Neutrophil (primary cell): ENCODE results near the gene LAPTM5.

Experiments
- H3K27ac ChIP-seq: fragments of 200-600 bp; sonication (generic); 2 replicates; pipeline ENCODE4 v1.5.1; 2016; ENCODE audit warnings: mild to moderate bottlenecking, moderate library complexity
- H3K27me3 ChIP-seq: fragments of 200-600 bp; sonication (generic); 2 replicates; pipeline ENCODE4 v1.6.0; 2016; ENCODE audit warnings: mild to moderate bottlenecking
- H3K36me3 ChIP-seq: fragments of 200-600 bp; sonication (generic); 2 replicates; pipeline ENCODE4 v1.5.1; 2017
- H3K4me1 ChIP-seq, 2 experiments: fragments of 200-600 bp in 1 of 2; sonication (generic) in 1 of 2; 1 replicate in 1 of 2; 2 replicates in 1 of 2; pipeline versions ENCODE4 v1.5.1 to v1.6.1; 2013 to 2016; ENCODE audit warnings: low read depth in 1 of 2, low read length in 1 of 2, mild to moderate bottlenecking in 1 of 2, moderate library complexity in 1 of 2; ENCODE audit not compliant: control insufficient read depth in 1 of 2, insufficient read depth in 1 of 2
- H3K4me3 ChIP-seq, 2 experiments: fragments of 200-600 bp in 1 of 2; sonication (generic) in 1 of 2; 1 replicate in 1 of 2; 2 replicates in 1 of 2; pipeline ENCODE4 v1.5.1; 2013 to 2016; ENCODE audit warnings: low read depth in 1 of 2, low read length in 1 of 2, mild to moderate bottlenecking in 1 of 2, moderate library complexity in 1 of 2
- H3K9me3 ChIP-seq: fragments of 200-600 bp; sonication (generic); 2 replicates; pipeline ENCODE4 v1.5.1; 2016
- CTCF ChIP-seq: fragments of 200-600 bp; sonication (generic); IDR thresholded peaks from 2 replicates; pipeline ENCODE4 v1.5.1; 2016; ENCODE audit warnings: antibody characterized with exemption

The LAPTM5 gene

DNA sequence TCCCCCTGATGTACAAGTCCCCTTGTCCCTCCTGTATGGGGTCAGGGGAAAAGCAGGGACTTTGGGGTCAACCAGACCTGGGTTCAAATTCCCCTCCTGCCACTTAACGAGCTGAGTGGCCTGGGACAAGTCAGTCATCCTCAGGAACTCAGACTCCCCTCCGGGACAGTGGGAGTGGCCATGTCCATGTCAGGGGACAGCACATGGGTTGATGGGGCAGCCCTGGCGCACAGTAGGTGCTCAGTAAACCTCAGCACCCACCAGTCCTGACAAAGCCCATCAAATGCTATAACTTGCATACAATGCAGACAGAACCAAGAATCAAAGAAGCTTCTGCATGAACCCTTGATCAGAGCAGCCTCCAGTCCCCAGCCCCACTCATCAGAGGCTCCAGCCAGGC lies 64.2 kb downstream of the LAPTM5 start:
- no peak for TF ChIP-seq CTCF
- H3K4me1 ChIP-seq, result no peaks in the 10 kb centered on the region
- peaks cover 39% of the 10 kb centered on the region for H3K27me3 ChIP-seq
- no peak overlapping the region for H3K4me3 ChIP-seq
- no peaks in the 10 kb centered on the region for H3K36me3 ChIP-seq
- no peaks in the 10 kb centered on the region for H3K9me3 ChIP-seq
- H3K27ac ChIP-seq, result no peak overlapping the region

- H3K27me3 ChIP-seq, result peaks cover 43% of the 10 kb centered on the region
- no peak for TF ChIP-seq CTCF
- no peak overlapping the region for H3K27ac ChIP-seq
- no peaks in the 10 kb centered on the region for H3K9me3 ChIP-seq
- no peaks in the 10 kb centered on the region for H3K36me3 ChIP-seq
- H3K4me3 ChIP-seq, result no peak overlapping the region
- H3K4me1 ChIP-seq, result no peaks in the 10 kb centered on the region
Observed at GRCh38 chr1:30692948-30693301, 64.6 kb downstream of the LAPTM5 start.

- Histone ChIP-seq H3K4me1 (no peaks in the 10 kb centered on the region), H3K27ac (no peak overlapping the region), H3K36me3 (no peaks in the 10 kb centered on the region), H3K4me3 (no peak overlapping the region), H3K27me3 (peaks cover 49% of the 10 kb centered on the region), H3K9me3 (no peaks in the 10 kb centered on the region)
- TF ChIP-seq CTCF, result no peak
Observed at GRCh38 chr1:30692201-30692947, 65.2 kb downstream of the LAPTM5 start.

DNA sequence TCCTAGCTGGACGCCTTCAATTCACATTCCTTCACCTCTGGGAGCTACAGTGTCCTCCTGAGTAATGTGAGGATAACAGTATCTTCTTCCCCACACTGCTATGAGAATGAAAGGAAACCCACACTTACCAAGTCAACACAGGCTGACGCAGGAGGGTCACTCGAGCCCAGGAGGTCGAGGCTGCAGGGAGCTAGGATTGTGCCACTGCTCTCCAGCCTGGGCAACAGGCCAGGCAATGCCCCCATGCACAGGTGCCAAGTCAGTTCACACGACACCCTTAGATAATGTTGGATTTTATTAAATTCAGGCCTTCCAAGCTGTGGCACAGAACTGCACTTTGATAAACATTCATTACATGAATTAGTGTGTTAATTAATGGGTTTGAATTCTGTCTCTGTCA lies 66.1 kb downstream of the LAPTM5 start:
- no peaks in the 10 kb centered on the region for H3K4me1 ChIP-seq
- no peak overlapping the region for H3K27ac ChIP-seq
- no peak for TF ChIP-seq CTCF
- H3K27me3 ChIP-seq, result peaks cover 58% of the 10 kb centered on the region
- H3K4me3 ChIP-seq, result no peak overlapping the region
- H3K36me3 ChIP-seq, result no peaks in the 10 kb centered on the region
- no peaks in the 10 kb centered on the region for H3K9me3 ChIP-seq

DNA sequence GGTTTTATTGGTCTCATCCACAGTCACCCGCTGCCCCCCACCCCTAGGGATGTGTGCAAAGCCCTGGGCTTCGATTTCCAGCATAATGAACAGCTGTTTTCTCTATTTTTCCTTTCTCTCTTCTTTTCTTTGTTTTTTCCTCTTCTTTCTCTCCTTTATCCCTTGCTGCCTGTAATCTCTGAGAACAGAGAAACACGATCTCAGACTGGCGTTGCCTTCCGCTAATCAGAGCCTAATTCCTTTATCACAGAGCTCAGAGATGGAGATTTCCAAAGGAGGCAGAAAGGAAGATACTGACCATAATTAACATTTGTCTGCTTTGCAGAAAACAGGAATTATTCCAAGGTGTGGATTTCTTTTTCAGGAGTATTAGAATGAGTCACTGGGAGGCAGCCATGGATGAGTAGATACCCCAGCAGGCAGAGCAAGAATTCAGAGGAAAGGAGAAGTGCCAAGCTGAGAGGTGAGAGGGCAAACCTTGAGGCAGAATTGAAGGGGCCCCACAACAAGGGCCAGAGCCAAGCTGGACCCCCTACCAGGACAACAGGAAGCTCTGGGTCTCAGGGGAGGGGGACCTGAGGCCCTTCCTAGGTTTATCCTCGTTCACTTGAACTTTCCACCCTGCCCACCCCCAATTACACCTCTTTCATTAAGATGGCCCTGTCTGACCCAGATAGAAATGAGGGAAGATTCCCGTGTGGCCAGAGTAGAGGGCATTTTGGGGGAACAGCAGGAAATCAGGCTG lies 67.5 kb downstream of the LAPTM5 start:
- Histone ChIP-seq H3K27ac (no peak overlapping the region), H3K4me1 (no peaks in the 10 kb centered on the region), H3K36me3 (no peaks in the 10 kb centered on the region), H3K4me3 (no peak overlapping the region), H3K9me3 (no peaks in the 10 kb centered on the region), H3K27me3 (peaks cover 64% of the 10 kb centered on the region)
- TF ChIP-seq CTCF, result no peak
